ENCODE measurements around the gene GCHFR.

Gene GCHFR

GRCh38 chr15:40754883-40755811, 8.7 kb upstream of the GCHFR start, which contains the start of gene RMDN3:
Gene RMDN3 (minus strand): TSS chr15:40755254. CDS start chr15:40754783, 471 bp downstream.
- peak; percentile 95 for DNase-seq

GRCh38 chr15:40755812-40756208, 8.1 kb upstream of the GCHFR start:
- DNase-seq, result peak; percentile 30

- DNase-seq, result no peak
Measured at GRCh38 chr15:40756938-40757337, 6.9 kb upstream of the GCHFR start.

- DNase-seq, result no peak
Measured at GRCh38 chr15:40759961-40760360, 3.9 kb upstream of the GCHFR start.

GRCh38 chr15:40762919-40763800, 708 bp upstream of the GCHFR start:
- DNase-seq, result peak; percentile 70

- no peak for DNase-seq
Measured at GRCh38 chr15:40764629-40765103, 798 bp downstream of the GCHFR start.

- DNase-seq, result no peak
Measured at GRCh38 chr15:40766194-40766815, 2.4 kb downstream of the GCHFR start.

GRCh38 chr15:40766906-40767837, 3.3 kb downstream of the GCHFR start:
- no peak for DNase-seq

- no peak for DNase-seq
Measured at GRCh38 chr15:40767838-40768500, 4.1 kb downstream of the GCHFR start.

GRCh38 chr15:40768521-40769273, 4.8 kb downstream of the GCHFR start:
- DNase-seq, result no peak

GRCh38 chr15:40769274-40770146, 5.6 kb downstream of the GCHFR start, which contains the start of gene C15orf62:
Gene C15orf62 (plus strand): TSS chr15:40769980. CDS start chr15:40770496, 516 bp downstream.
- peak; percentile 80 for DNase-seq

- DNase-seq, result no peak
Measured at GRCh38 chr15:40770147-40770721, 6.4 kb downstream of the GCHFR start.

GRCh38 chr15:40771242-40771641, 7.4 kb downstream of the GCHFR start:
- no peak for DNase-seq

GRCh38 chr15:40772014-40772413, 8.1 kb downstream of the GCHFR start:
- DNase-seq, result no peak

GRCh38 chr15:40773496-40773895, 9.6 kb downstream of the GCHFR start:
- no peak for DNase-seq

GRCh38 chr15:40773902-40774301, 10.0 kb downstream of the GCHFR start:
- DNase-seq, result no peak

- DNase-seq, result no peak
Measured at GRCh38 chr15:40775007-40775406, 11.1 kb downstream of the GCHFR start.

GRCh38 chr15:40775740-40776536, 12.1 kb downstream of the GCHFR start:
- DNase-seq, result no peak

Data from stimulated activated CD4-positive, alpha-beta T cell treated with anti-CD3 and anti-CD28 coated beads, Interleukin-15, amount 100 ng/mL, for 24 hours (primary cell).